HepG2 (cell line): ENCODE data around the gene RETREG2. TPM values are rescaled to one million over a fixed set of nuclear protein-coding genes. Genes with fewer than 3 reads are reported as not detected.

Experiments
- ATAC-seq: fragments of 200-7000 bp; cut with Tn5 transposase; 3 replicates; pipeline ENCODE4 v1.9.1; 2020; ENCODE audit warnings: mild to moderate bottlenecking, moderate library complexity
- BruUV-seq: library from RNA; stranded (reverse); fragments of 400-500 nt; replicated peaks from 2 replicates; lab custom pipeline; 2021; lab: Mats Ljungman, UMichigan
- CTCF ChIA-PET: fragments of 300-600 bp; formaldehyde crosslinking; extraction: SDS; loops from one replicate; lab custom pipeline; 2021; ENCODE audit warnings: low total read pairs, inconsistent platforms, low intra/inter-chr PET ratio; lab: Yijun Ruan, JAX
- POLR2A ChIA-PET: fragments of 350-600 bp; sonication (Branson Sonifier 250); formaldehyde crosslinking; loops from one replicate; lab custom pipeline; 2020; ENCODE audit warnings: antibody characterized with exemption, inconsistent platforms; lab: Yijun Ruan, JAX
- DNase-seq: peaks from one replicate; pipeline ENCODE4 v3.0.0-alpha.2; 2015; ENCODE audit warnings: low spot score
- FAIRE-seq: peaks from 3 replicates; lab custom pipeline; 2011; peaks lifted over from hg19 to GRCh38; lab: Jason Lieb, UNC
- H2AFZ ChIP-seq: one replicate; pipeline ENCODE4 v1.6.1; 2011; ENCODE audit warnings: low read length, inconsistent platforms
- H3K27ac ChIP-seq: fragments of 300-600 bp; 3 replicates; pipeline ENCODE4 v1.8.0; 2011; ENCODE audit warnings: mixed run types, mild to moderate bottlenecking, mixed read lengths, low read length, inconsistent platforms; ENCODE audit not compliant: insufficient read depth; ENCODE audit errors: extremely low read length
- H3K27me3 ChIP-seq, 2 experiments: fragments of 200-600 bp in 1 of 2; 2 replicates in 1 of 2; 3 replicates in 1 of 2; pipeline versions ENCODE4 v1.6.0 to v1.8.0; 2011; ENCODE audit warnings: low read length in 2 of 2, mild to moderate bottlenecking in 2 of 2, moderate library complexity in 2 of 2, inconsistent platforms in 1 of 2; ENCODE audit not compliant: insufficient read depth in 2 of 2, control insufficient read depth in 1 of 2
- H3K36me3 ChIP-seq, 2 experiments: fragments of 200-600 bp in 1 of 2; replicated peaks in 1 of 2; 2 replicates in 1 of 2; 3 replicates in 1 of 2; pipeline versions ENCODE4 v1.5.1 to v1.8.0; 2011; ENCODE audit warnings: low read length in 2 of 2, inconsistent platforms in 1 of 2; ENCODE audit not compliant: insufficient read depth in 2 of 2, control insufficient read depth in 1 of 2
- H3K4me1 ChIP-seq: 2 replicates; pipeline ENCODE4 v1.5.1; 2012; ENCODE audit warnings: low read length, inconsistent platforms; ENCODE audit not compliant: insufficient read depth
- H3K4me2 ChIP-seq: 2 replicates; pipeline ENCODE4 v1.6.0; 2011; ENCODE audit warnings: low read depth, low read length, inconsistent platforms
- H3K4me3 ChIP-seq, 3 experiments: fragments of 200-600 bp in 1 of 3; sonication (generic), shearing (Covaris generic) in 1 of 3; replicated peaks in 1 of 3; 2 replicates each; pipeline ENCODE4 v1.5.1; 2011 to 2016; ENCODE audit warnings: low read length in 3 of 3, inconsistent platforms in 2 of 3, low read depth in 2 of 3, mild to moderate bottlenecking in 2 of 3, control low read depth in 1 of 3, mixed read lengths in 1 of 3; ENCODE audit not compliant: insufficient read depth in 1 of 3
- H3K79me2 ChIP-seq: one replicate; pipeline ENCODE4 v1.6.1; 2011; ENCODE audit warnings: low read length, inconsistent platforms; ENCODE audit not compliant: insufficient read depth
- H3K9ac ChIP-seq: 2 replicates; pipeline ENCODE4 v1.6.0; 2011; ENCODE audit warnings: mild to moderate bottlenecking, low read depth, low read length, inconsistent platforms; ENCODE audit not compliant: insufficient read depth
- H3K9me3 ChIP-seq: 2 replicates; pipeline ENCODE4 v1.5.1; 2012; ENCODE audit warnings: mild to moderate bottlenecking, low read length
- H4K20me1 ChIP-seq: 2 replicates; pipeline ENCODE4 v1.6.0; 2011; ENCODE audit warnings: inconsistent platforms, mild to moderate bottlenecking, low read length, moderate library complexity; ENCODE audit not compliant: insufficient read depth
- CBX5 ChIP-seq: sonication (generic); formaldehyde crosslinking; IDR thresholded peaks from 2 replicates; pipeline ENCODE4 v1.4.0; 2020; ENCODE audit warnings: missing genetic modification reagents, borderline replicate concordance
- CC2D1A ChIP-seq: sonication (generic); formaldehyde crosslinking; IDR thresholded peaks from 2 replicates; pipeline ENCODE4 v1.8.1; 2023; ENCODE audit warnings: mild to moderate bottlenecking, missing genetic modification reagents
- HNRNPK ChIP-seq: fragments of 200-400 bp; formaldehyde crosslinking; IDR thresholded peaks from 2 replicates; pipeline ENCODE4 v1.6.1; 2018; ENCODE audit warnings: low read length, low read depth, moderate library complexity, mild to moderate bottlenecking; ENCODE audit not compliant: poor library complexity, severe bottlenecking
- HNRNPL ChIP-seq: fragments of 200-400 bp; formaldehyde crosslinking; IDR thresholded peaks from 2 replicates; pipeline ENCODE4 v1.6.1; 2017; ENCODE audit warnings: mild to moderate bottlenecking, low read depth, low read length
- ISL2 ChIP-seq: sonication (generic); formaldehyde crosslinking; IDR thresholded peaks from 2 replicates; pipeline ENCODE4 v1.5.0; 2020; ENCODE audit warnings: missing genetic modification reagents
- KLF13 ChIP-seq: sonication (generic); formaldehyde crosslinking; IDR thresholded peaks from 2 replicates; pipeline ENCODE4 v1.4.0; 2020; ENCODE audit warnings: mild to moderate bottlenecking, missing genetic modification reagents
- MATR3 ChIP-seq: sonication (generic); formaldehyde crosslinking; IDR thresholded peaks from 2 replicates; pipeline ENCODE4 v1.4.0; 2020; ENCODE audit warnings: missing genetic modification reagents
- PCBP2 ChIP-seq: fragments of 200-400 bp; formaldehyde crosslinking; optimal IDR thresholded peaks from 2 replicates; pipeline ENCODE3; 2018; ENCODE audit warnings: low read length, low read depth; ENCODE audit not compliant: poor library complexity, severe bottlenecking
- POLR2AphosphoS2 ChIP-seq: IDR thresholded peaks from 2 replicates; pipeline ENCODE4 v1.6.1; 2011; ENCODE audit warnings: low read depth, low read length, improper control_type of control experiment
- POLR2AphosphoS5 ChIP-seq: IDR thresholded peaks from 2 replicates; pipeline ENCODE4 v1.6.1; 2012; ENCODE audit warnings: low read depth, low read length
- RFX1 ChIP-seq: fragments of 450-650 bp; IDR thresholded peaks from 2 replicates; pipeline ENCODE4 v1.6.1; 2017
- SCMH1 ChIP-seq: sonication (generic); formaldehyde crosslinking; IDR thresholded peaks from 2 replicates; pipeline ENCODE4 v1.9.0; 2021; ENCODE audit warnings: missing genetic modification reagents, mild to moderate bottlenecking, borderline replicate concordance
- TBP ChIP-seq: sonication (generic); formaldehyde crosslinking; IDR thresholded peaks from 2 replicates; pipeline ENCODE4 v1.5.0; 2020; ENCODE audit warnings: missing genetic modification reagents
- ZNF350 ChIP-seq: sonication (generic); formaldehyde crosslinking; IDR thresholded peaks from 2 replicates; pipeline ENCODE4 v1.4.0; 2020; ENCODE audit warnings: mild to moderate bottlenecking, low read depth, missing genetic modification reagents, borderline replicate concordance
- ZNF598 ChIP-seq: sonication (generic); formaldehyde crosslinking; IDR thresholded peaks from 2 replicates; pipeline ENCODE4 v1.5.1; 2020; ENCODE audit warnings: mild to moderate bottlenecking, missing genetic modification reagents, borderline replicate concordance
- ZNF660 ChIP-seq: sonication (generic); formaldehyde crosslinking; IDR thresholded peaks from 2 replicates; pipeline ENCODE4 v1.5.1; 2020; ENCODE audit warnings: mild to moderate bottlenecking, low read depth, missing genetic modification reagents, borderline replicate concordance
- WGBS: methylation state at CpG from one replicate; pipeline ENCODE4 v1.1.6; 2017; ENCODE audit warnings: low lambda C conversion rate; 5-methylcytosine and 5-hydroxymethylcytosine counted together
- in situ Hi-C: cut with HindIII; loops from 2 replicates; pipeline ENCODE4 v1.10.0; 2017; ENCODE audit warnings: low pct_unique_long_range_greater_than_20kb; ENCODE audit not compliant: extremely low pct_ligation_motif_present
- intact Hi-C: fragments of 100-400 bp; cut with micrococcal nuclease; formaldehyde crosslinking; loops from one replicate; pipeline ENCODE4 v1.10.0; 2022; ENCODE audit not compliant: unreplicated experiment
- polyA plus RNA-seq, 8 experiments: library from polyadenylated mRNA; depleted of rRNA in 3 of 8; stranded (reverse) in 7 of 8; unstranded in 1 of 8; fragments of >200 nt; fragmentation: Illumina TruSeq in 4 of 8; extraction: Trizol in 4 of 8; gene quantifications; 2 replicates each; pipeline versions ENCODE4 v1.2.1 to v1.2.3, GENCODE V29; 2011 to 2016; ENCODE audit warnings: low read depth in 4 of 8, missing spikeins in 1 of 8, mixed read lengths in 1 of 8; ENCODE audit not compliant: insufficient read depth in 1 of 8
- total RNA-seq, 5 experiments: library from RNA; depleted of rRNA; stranded (reverse); fragments of >200 nt; fragmentation: Illumina TruSeq; extraction: Trizol; gene quantifications; 2 replicates each; pipeline ENCODE4 v1.2.3, GENCODE V29; 2016; ENCODE audit warnings: low read depth in 1 of 5
- TF ChIP-seq, protein P1 (sequence below): sonication (generic); formaldehyde crosslinking; conservative IDR thresholded peaks from 2 replicates; pipeline ENCODE4 v1.4.0; 2020; ENCODE audit warnings: missing genetic modification reagents
- TF ChIP-seq, protein P2 (sequence below): sonication (generic); formaldehyde crosslinking; IDR thresholded peaks from 2 replicates; pipeline ENCODE4 v1.5.1; 2020; ENCODE audit warnings: mild to moderate bottlenecking, missing genetic modification reagents, moderate library complexity
- TF ChIP-seq, protein P3 (sequence below): sonication (generic); formaldehyde crosslinking; IDR thresholded peaks from 2 replicates; pipeline ENCODE4 v1.4.0; 2020; ENCODE audit warnings: missing genetic modification reagents

RETREG2 gene
- total and polyA plus RNA-seq, 2 of the 13 experiments (the other 11 are each of a cell fraction or from before 2014, with no cell fraction given), result 86.0 to 134 TPM

DNA sequence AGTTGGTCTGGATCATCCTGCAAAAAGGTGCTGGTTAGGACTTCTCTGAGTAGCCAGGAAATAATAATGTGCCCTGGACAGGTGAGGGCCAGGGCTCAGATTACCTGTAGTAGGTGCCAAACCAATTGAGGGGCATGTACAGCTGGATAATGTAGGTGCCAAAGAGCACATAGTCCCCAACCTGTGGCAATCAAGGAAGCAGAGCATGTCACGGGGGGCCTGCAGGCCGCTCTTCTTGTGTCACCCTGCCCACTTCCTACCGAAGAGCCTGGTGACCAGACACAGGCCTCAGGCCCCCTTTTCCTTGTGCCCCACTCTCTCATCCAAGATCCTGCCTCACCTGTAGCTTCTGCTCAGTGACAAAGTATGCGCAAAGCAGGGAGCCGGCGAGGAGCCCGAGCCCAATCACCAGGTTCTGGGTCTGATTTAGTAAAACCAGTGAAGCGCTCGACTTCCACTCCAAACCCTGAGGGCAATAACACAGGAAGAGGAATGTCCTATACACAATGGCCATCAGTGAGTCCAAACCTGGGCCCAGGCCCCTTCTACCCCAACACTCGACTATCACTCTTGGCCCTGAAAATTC is 35.5 kb downstream of the RETREG2 start (continued):
- no peak for TF ChIP-seq HNRNPK
- no peak for TF ChIP-seq ZNF350 (CRISPR knock-in tag)
- no peak for TF ChIP-seq HNRNPL
- no peak for TF ChIP-seq TBP (CRISPR knock-in tag)
- TF ChIP-seq MATR3 (CRISPR knock-in tag), result no peak
- TF ChIP-seq KLF13 (CRISPR knock-in tag), result no peak
- TF ChIP-seq ZNF660 (CRISPR knock-in tag), result no peak

DNA sequence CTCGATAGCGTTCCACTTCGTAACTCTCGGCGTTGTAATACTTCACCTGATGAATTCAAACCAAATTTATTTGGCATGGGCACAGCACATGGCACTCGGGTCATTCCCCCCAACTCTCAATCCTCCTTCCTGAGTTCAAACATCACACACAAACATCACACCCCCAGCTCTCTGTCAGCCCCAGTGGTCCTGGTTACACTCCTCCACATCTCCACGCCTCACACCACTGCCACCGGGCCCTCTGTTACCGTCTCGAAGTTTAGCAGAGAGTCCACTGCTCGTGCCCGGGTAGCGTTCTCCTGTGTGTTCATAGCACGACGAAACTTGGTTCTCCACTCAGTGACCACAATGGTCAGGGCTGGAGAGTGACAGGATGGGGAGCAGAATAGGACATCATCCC is 36.1 kb downstream of the RETREG2 start:
- BruUV-seq, result TSS peak; percentile 5
- CTCF ChIA-PET, result no interaction called here
- DNase-seq (no peak), ATAC-seq (no peak), FAIRE-seq (no peak)
- Histone ChIP-seq H3K79me2 (peaks cover 11% of the 10 kb centered on the region), H4K20me1 (no peaks in the 10 kb centered on the region), H3K36me3 (peaks cover 36 to 65% of the 10 kb centered on the region in 2 experiments), H3K27ac (no peak overlapping the region), H3K9ac (no peak overlapping the region), H3K4me1 (peaks cover 64% of the 10 kb centered on the region), H3K9me3 (no peaks in the 10 kb centered on the region), H3K27me3 (no peaks in the 10 kb centered on the region), H3K4me2 (no peak overlapping the region), H2AFZ (no peak overlapping the region), H3K4me3 (no peak overlapping the region)
- in situ Hi-C loops (no loop called here), intact Hi-C loops (no loop called here)
- 97% methylated on average over 15 of the region's 15 CpGs for WGBS
- POLR2A ChIA-PET, result interaction anchor here (1.0 to 6.2 kb wide), 2 partner anchors 31 to 35 kb away, joined by 3 to 65 read pairs; partner anchors contain the start of genes GLB1L and STK16
- TF ChIP-seq POLR2AphosphoS5 (0 out of 2 replicates have a peak, but pooled peaks have one; percentile 29), ZNF598 (CRISPR knock-in tag) (peak; percentile 48; the same call in 1 of the 2 replicates), SCMH1 (no peak), RFX1 (no peak), CBX5 (no peak), CC2D1A (no peak), POLR2AphosphoS2 (0 out of 2 replicates have a peak, but pooled peaks have one; percentile 2), ISL2 (CRISPR knock-in tag) (no peak), PCBP2 (no peak)
- TF ChIP-seq, protein P1, sequence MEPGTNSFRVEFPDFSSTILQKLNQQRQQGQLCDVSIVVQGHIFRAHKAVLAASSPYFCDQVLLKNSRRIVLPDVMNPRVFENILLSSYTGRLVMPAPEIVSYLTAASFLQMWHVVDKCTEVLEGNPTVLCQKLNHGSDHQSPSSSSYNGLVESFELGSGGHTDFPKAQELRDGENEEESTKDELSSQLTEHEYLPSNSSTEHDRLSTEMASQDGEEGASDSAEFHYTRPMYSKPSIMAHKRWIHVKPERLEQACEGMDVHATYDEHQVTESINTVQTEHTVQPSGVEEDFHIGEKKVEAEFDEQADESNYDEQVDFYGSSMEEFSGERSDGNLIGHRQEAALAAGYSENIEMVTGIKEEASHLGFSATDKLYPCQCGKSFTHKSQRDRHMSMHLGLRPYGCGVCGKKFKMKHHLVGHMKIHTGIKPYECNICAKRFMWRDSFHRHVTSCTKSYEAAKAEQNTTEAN (CRISPR knock-in tag), result no peak
- TF ChIP-seq, protein P2, sequence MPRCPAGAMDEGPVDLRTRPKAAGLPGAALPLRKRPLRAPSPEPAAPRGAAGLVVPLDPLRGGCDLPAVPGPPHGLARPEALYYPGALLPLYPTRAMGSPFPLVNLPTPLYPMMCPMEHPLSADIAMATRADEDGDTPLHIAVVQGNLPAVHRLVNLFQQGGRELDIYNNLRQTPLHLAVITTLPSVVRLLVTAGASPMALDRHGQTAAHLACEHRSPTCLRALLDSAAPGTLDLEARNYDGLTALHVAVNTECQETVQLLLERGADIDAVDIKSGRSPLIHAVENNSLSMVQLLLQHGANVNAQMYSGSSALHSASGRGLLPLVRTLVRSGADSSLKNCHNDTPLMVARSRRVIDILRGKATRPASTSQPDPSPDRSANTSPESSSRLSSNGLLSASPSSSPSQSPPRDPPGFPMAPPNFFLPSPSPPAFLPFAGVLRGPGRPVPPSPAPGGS (CRISPR knock-in tag), result 0 out of 2 replicates have a peak, but pooled peaks have one; percentile 37
- TF ChIP-seq, protein P3, sequence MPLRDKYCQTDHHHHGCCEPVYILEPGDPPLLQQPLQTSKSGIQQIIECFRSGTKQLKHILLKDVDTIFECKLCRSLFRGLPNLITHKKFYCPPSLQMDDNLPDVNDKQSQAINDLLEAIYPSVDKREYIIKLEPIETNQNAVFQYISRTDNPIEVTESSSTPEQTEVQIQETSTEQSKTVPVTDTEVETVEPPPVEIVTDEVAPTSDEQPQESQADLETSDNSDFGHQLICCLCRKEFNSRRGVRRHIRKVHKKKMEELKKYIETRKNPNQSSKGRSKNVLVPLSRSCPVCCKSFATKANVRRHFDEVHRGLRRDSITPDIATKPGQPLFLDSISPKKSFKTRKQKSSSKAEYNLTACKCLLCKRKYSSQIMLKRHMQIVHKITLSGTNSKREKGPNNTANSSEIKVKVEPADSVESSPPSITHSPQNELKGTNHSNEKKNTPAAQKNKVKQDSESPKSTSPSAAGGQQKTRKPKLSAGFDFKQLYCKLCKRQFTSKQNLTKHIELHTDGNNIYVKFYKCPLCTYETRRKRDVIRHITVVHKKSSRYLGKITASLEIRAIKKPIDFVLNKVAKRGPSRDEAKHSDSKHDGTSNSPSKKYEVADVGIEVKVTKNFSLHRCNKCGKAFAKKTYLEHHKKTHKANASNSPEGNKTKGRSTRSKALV, result no peak
